BE2C (cell line): ENCODE measurements around the gene HMX1.

Experiments used
- DNase-seq: peaks from one replicate; pipeline ENCODE4 v3.0.0-alpha.2; 2020
- H3K27me3 ChIP-seq: fragments of 250-450 bp; sonication (Bioruptor Pico); 2 replicates; pipeline ENCODE4 v1.5.1; 2020; ENCODE audit warnings: mild to moderate bottlenecking
- H3K36me3 ChIP-seq: fragments of 250-450 bp; sonication (Bioruptor Pico); 2 replicates; pipeline ENCODE4 v1.5.1; 2020; ENCODE audit warnings: mild to moderate bottlenecking
- H3K4me1 ChIP-seq: fragments of 250-450 bp; sonication (Bioruptor Pico); 2 replicates; pipeline ENCODE4 v1.5.1; 2020
- H3K4me3 ChIP-seq: 2 replicates; pipeline ENCODE4 v1.5.1; 2011; ENCODE audit warnings: low read depth, low read length
- H3K9me3 ChIP-seq: fragments of 250-450 bp; sonication (Bioruptor Pico); 2 replicates; pipeline ENCODE4 v1.5.1; 2020
- TF ChIP-seq, protein P1 (sequence below): IDR thresholded peaks from 2 replicates; pipeline ENCODE4 v1.5.1; 2012; ENCODE audit warnings: mild to moderate bottlenecking, low read depth, low read length

Gene HMX1

DNA sequence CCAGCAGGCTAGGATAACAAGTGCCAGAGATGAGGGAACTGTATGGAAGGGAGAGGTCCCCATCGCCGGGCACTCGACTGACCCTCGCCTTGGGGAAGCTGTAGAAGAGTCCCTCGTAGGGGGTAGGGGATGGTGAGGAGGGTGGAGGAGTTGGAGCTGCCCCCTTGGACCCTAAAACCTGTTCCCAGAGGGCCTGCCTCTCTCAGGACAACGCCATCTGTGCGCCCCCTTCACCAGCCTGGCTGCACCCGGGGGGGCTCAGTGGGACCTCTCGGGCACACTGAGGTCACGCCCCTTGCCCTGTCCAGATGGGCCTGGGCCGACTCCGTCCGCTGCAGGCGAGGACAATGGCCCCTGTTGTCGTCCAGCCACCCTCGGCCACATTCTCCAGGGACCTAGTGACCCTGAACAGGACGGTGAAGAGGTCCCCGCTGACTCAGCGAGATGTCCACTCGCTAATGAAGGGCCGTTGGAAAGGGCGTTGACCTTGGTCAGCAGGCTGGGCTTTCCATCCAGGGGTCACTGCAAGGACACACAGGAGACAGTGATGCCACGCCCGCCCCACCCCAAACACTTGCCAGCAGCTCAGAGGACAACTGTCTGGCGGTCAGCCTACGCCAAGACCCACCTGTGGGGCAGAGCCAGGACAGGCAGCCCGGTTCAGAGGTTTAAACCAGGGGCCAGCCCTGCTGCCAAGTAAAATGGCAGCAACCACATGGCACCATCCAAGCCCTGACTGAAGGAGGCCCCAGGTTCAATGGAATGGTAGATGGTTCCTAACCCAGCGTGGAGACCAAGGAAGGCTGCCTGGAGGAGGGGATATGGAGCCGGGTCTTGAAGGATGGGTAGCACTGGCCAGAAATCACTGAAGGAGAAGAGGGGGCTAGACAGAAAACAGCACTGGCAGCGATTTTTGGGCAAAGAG lies 51.2 kb downstream of the HMX1 start:
- Histone ChIP-seq H3K27me3 (no peaks in the 10 kb centered on the region), H3K4me3 (no peak overlapping the region), H3K4me1 (peaks cover 10% of the 10 kb centered on the region), H3K9me3 (no peaks in the 10 kb centered on the region), H3K36me3 (no peaks in the 10 kb centered on the region)
- no peak for DNase-seq
- TF ChIP-seq, protein P1, sequence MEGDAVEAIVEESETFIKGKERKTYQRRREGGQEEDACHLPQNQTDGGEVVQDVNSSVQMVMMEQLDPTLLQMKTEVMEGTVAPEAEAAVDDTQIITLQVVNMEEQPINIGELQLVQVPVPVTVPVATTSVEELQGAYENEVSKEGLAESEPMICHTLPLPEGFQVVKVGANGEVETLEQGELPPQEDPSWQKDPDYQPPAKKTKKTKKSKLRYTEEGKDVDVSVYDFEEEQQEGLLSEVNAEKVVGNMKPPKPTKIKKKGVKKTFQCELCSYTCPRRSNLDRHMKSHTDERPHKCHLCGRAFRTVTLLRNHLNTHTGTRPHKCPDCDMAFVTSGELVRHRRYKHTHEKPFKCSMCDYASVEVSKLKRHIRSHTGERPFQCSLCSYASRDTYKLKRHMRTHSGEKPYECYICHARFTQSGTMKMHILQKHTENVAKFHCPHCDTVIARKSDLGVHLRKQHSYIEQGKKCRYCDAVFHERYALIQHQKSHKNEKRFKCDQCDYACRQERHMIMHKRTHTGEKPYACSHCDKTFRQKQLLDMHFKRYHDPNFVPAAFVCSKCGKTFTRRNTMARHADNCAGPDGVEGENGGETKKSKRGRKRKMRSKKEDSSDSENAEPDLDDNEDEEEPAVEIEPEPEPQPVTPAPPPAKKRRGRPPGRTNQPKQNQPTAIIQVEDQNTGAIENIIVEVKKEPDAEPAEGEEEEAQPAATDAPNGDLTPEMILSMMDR, result no peak

DNA sequence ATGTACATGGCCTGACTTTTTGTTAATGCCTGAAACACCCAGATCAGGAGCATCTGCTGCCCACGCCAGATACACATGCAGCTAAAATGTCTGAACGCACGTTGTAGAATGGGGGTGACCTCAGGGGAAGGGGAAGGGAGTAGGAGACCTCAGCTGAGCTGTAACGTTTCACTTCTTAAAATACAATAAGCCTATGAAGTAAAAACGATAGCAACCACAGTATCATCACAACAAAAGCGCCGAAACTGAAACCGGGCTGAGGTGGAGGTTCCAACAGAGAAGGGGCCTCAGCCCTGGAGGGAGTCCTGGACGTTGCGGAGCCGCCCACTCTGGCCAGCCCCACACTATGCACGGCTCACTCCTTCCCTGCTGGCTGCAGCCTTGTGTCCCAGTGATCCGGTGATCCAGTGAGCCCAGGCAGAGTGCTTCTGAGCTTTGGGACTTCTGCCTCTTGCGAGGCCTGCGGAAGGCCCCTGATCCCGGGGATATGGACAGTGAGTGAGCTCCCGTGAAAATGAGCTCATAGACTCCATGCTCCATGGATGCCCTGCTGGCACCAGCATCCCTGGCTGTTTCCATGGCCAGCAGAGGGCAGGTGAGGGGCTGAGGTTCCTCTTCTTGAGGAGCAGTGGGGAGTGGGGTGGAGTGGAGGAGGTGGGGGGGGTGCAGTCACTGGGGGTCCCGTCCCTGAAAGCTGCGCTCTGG lies 52.0 kb downstream of the HMX1 start:
- no peak for DNase-seq
- Histone ChIP-seq H3K4me1 (peaks cover 10% of the 10 kb centered on the region), H3K9me3 (no peaks in the 10 kb centered on the region), H3K36me3 (no peaks in the 10 kb centered on the region), H3K27me3 (no peaks in the 10 kb centered on the region), H3K4me3 (no peak overlapping the region)
- TF ChIP-seq, protein P1, result no peak; the same call in 1 of the 2 replicates

DNA sequence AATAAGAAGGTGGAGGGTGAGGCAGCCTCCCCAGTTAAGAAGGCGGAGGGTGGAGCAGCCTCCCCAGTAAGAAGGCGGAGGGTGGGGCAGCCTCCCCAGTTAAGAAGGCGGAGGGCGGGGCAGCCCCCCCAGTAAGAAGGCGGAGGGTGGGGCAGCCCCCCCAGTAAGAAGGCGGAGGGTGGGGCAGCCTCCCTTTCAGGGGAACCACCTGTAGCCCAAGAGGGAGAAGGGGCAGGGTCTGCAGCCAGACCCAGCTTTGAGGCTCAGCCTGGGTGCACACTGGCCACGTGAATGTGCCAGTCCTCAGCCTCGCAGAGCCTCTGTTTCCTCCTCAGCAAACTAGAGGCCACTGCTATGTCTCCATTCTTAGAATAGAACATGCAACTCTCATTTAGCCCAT lies 52.6 kb downstream of the HMX1 start:
- DNase-seq, result no peak
- Histone ChIP-seq H3K27me3 (no peaks in the 10 kb centered on the region), H3K36me3 (no peaks in the 10 kb centered on the region), H3K4me3 (no peak overlapping the region), H3K9me3 (no peaks in the 10 kb centered on the region), H3K4me1 (peaks cover 10% of the 10 kb centered on the region)
- TF ChIP-seq, protein P1, result no peak

DNA sequence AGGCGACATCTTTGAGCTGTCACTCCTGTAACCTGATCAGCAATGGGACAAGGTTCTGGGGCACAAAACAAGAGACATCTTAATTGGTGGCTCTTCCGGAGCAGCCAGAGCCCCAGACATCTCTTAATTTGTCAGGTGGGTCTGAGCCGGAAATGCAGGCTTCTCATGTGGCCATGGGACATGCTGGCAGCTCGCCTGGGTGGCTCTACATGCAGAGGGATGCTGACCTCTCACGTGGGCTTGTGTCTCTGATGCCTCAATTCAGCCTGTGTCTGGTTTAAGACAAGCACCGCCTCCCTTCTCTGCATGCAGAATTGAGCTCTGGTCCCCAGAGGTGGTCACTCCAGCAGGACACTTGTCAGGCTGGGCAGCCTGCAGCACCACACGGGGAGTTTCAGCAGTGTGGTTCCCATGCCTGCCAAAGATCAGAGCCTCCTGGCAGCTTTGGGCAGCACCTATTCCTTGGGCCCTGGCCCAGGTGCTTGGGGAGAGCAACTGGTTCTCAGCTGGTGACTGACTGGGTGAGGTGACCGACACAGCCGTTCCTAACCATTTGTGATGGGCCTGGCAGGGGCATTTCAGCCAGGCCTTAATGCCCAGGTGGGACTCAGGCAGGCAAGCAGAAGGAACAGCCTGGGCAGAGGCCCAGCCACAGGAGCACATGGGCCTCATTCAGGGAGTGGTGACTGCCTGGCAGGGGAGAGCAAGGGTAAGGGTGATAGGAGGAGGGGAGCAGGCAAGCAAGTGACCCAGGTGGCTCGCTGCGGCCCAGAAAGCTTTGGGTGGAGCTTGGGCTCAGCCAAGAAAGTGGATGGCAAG lies 53.4 kb downstream of the HMX1 start:
- TF ChIP-seq, protein P1, result no peak
- DNase-seq, result peak; percentile 48
- Histone ChIP-seq H3K4me3 (no peak overlapping the region), H3K27me3 (no peaks in the 10 kb centered on the region), H3K36me3 (no peaks in the 10 kb centered on the region), H3K9me3 (no peaks in the 10 kb centered on the region), H3K4me1 (peaks cover 10% of the 10 kb centered on the region)

DNA sequence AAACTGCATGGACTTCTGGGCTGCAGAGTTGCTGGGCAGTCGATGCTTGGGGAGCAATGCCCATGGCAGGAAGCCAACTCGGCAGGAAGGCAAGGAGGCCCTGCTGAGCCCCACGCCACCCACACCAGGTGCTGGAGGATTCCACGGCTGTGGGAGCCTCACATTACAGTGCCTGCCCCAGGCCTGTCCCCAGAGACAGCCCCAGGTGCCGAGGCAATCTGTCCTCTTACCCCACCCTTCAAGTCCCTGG lies 53.9 kb downstream of the HMX1 start:
- TF ChIP-seq, protein P1, result no peak
- Histone ChIP-seq H3K36me3 (no peaks in the 10 kb centered on the region), H3K4me1 (peaks cover 10% of the 10 kb centered on the region), H3K4me3 (no peak overlapping the region), H3K27me3 (no peaks in the 10 kb centered on the region), H3K9me3 (no peaks in the 10 kb centered on the region)
- peak; percentile 43 for DNase-seq
